ENCODE results near the gene PRR13.

GRCh38 chr12:53461059-53461458 is 19.5 kb downstream of the PRR13 start:
- TF ChIP-seq POLR2A (IDR thresholded peaks at IDR 0.05; ENCODE audit: low read length) (no peak), GATA1 (IDR thresholded peaks at IDR 0.05; ENCODE audit: low read depth, low read length) (no peak)

All from erythroblast (primary cell).